HG03064 (cell line): Measurements from ENCODE around the gene PGM2.
A peak's percentile ranks its signal among the peaks of the same experiment; 100 is the strongest.
"Not testable (repeated sequence)": the region's sequence is repeated elsewhere in the genome, so short reads cannot be mapped to it uniquely, and the experiment has no call there.

Source experiments
- ATAC-seq: cut with Tn5 transposase; IDR thresholded peaks from one replicate; pipeline ENCODE4 v1.9.1; 2021; ENCODE audit warnings: low read depth; ENCODE audit not compliant: unreplicated experiment

The PGM2 gene

GRCh38 chr4:37816006-37816405 is 10.5 kb upstream of the PGM2 start:
- ATAC-seq: no peak

GRCh38 chr4:37816719-37817118 is 9.8 kb upstream of the PGM2 start:
- no peak for ATAC-seq

- ATAC-seq: no peak
These were observed 7.7 kb upstream of the PGM2 start for GRCh38 chr4:37818752-37819151.

- ATAC-seq: not testable (repeated sequence)
These were observed 6.0 kb upstream of the PGM2 start for GRCh38 chr4:37820458-37820857.

- ATAC-seq: no peak
These were observed 4.4 kb upstream of the PGM2 start for GRCh38 chr4:37821953-37822605.

- ATAC-seq: not testable (repeated sequence)
These were observed 985 bp upstream of the PGM2 start for GRCh38 chr4:37825501-37825900.

GRCh38 chr4:37825968-37826294 is 555 bp upstream of the PGM2 start:
- ATAC-seq: no peak

GRCh38 chr4:37827030-37827685 is 672 bp downstream of the PGM2 start:
- ATAC-seq: peak; percentile 38

- no peak for ATAC-seq
These were observed 1.4 kb downstream of the PGM2 start for GRCh38 chr4:37827802-37828321.

- ATAC-seq: no peak
These were observed 2.4 kb downstream of the PGM2 start for GRCh38 chr4:37828843-37829242.

- ATAC-seq: no peak
These were observed 4.2 kb downstream of the PGM2 start for GRCh38 chr4:37830640-37831039.

GRCh38 chr4:37835031-37835430 is 8.5 kb downstream of the PGM2 start:
- no peak for ATAC-seq

GRCh38 chr4:37835806-37836205 is 9.3 kb downstream of the PGM2 start:
- ATAC-seq: no peak

- no peak for ATAC-seq
These were observed 9.8 kb downstream of the PGM2 start for GRCh38 chr4:37836274-37836673.

- no peak for ATAC-seq
These were observed 10.5 kb downstream of the PGM2 start for GRCh38 chr4:37836838-37837440.

GRCh38 chr4:37837446-37837845 is 11.0 kb downstream of the PGM2 start:
- ATAC-seq: no peak

GRCh38 chr4:37839426-37839825 is 12.9 kb downstream of the PGM2 start:
- no peak for ATAC-seq

- no peak for ATAC-seq
These were observed 17.7 kb downstream of the PGM2 start for GRCh38 chr4:37844204-37844603.

- ATAC-seq: no peak
These were observed 18.7 kb downstream of the PGM2 start for GRCh38 chr4:37845201-37845600.

- no peak for ATAC-seq
These were observed 20.9 kb downstream of the PGM2 start for GRCh38 chr4:37847311-37847884.

GRCh38 chr4:37852376-37852775 is 25.9 kb downstream of the PGM2 start:
- ATAC-seq: no peak

GRCh38 chr4:37858112-37858511 is 31.6 kb downstream of the PGM2 start:
- ATAC-seq: no peak
